GM18526 (cell line): ENCODE results near the gene DUSP3.

ENCODE experiments used
- POLR2A ChIP-seq: IDR thresholded peaks from 3 replicates; pipeline ENCODE4 v1.6.1; 2011; ENCODE audit not compliant: insufficient read length; ENCODE audit errors: extremely low read depth

DUSP3 gene

DNA sequence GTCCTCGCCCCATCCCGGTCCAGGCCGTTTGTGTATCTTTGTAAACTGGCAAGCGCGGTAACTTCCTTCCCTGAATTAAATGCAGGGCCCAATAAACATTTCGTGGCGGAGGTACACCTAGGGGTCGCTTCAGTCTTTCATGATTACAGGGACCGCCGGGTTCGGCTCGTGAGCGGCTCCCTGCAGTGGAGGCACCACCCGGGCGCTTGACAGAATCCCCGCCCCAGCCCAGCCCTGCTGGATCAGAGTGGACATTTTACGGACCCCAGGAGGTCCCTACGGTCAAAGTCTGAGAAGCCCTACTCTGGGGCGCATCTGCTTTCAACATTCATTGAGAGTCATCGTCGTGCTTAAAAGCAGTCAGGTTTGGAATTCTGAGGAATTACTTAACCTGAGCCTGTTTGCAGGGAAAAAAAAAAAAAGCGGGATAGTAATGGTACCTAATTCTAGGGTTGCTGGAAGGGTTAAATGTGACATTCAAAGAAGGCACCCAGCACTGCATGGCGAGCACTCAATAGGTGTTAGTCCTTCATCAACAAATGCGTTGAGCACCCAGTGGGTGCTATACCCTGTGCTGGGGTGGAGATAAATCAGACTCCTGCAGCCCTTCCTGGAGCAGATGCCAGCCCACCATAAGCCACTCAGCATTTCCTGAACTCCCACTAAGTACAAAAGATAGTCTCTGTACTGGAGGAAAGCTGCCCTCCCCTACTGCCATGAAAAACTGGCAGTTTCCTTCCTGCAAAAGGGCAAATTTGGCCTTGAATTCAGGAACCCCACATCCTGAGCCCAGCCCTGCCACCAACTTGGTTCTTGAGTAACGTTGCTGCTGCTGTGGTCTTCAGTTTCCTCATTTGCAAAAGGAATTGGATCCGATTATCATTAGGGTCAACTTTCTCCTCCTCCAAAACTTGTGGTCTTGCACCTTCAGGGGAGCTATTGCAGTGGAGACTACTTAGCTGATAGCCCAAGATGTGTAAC lies 658 bp upstream of the DUSP3 start:
- no peak for TF ChIP-seq POLR2A

DNA sequence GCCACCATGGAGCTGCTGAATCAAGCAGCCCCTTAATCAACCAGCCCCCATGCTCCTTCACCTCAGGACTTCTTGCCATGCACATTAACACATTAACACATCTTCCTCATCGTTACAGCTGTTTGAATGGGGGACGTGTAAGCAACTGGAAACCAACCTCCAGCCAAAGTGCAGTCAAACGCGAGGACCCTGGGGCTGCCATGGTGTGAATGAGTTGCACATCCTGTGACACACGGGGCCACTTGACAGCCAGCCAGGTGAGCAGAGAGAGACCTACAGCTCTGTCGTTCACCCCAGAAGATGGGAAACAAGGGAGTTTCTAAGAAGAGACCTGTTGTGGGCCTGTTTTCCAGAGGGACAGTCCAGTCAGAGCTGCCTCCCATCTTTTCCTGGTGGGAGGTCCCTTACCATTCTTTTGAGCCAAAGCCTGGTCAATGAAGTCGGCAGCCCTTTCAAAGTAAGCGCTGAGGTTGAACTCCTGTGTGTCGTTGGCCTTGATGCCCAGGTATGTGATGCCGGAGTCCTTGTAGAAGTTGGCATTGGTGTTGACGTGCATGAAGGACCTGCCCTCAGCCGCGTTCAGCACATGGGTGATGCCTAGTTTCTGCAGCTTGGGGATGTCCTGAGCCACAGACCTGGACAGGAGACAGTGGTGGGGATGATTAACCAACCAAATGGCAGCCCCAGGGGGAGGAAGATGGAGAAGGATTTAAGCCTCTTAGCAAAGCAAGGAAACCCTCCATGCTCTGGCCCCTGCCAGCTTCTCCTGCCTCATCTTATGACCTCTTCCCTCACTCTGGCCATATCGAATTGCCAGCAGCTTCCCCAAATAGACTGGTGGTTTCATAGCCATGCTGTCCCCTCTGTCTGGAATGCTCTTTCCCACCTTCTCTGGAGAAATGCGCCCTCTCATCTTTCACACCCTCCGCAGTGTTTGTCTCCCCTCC lies 4.2 kb downstream of the DUSP3 start:
- no peak for TF ChIP-seq POLR2A

DNA sequence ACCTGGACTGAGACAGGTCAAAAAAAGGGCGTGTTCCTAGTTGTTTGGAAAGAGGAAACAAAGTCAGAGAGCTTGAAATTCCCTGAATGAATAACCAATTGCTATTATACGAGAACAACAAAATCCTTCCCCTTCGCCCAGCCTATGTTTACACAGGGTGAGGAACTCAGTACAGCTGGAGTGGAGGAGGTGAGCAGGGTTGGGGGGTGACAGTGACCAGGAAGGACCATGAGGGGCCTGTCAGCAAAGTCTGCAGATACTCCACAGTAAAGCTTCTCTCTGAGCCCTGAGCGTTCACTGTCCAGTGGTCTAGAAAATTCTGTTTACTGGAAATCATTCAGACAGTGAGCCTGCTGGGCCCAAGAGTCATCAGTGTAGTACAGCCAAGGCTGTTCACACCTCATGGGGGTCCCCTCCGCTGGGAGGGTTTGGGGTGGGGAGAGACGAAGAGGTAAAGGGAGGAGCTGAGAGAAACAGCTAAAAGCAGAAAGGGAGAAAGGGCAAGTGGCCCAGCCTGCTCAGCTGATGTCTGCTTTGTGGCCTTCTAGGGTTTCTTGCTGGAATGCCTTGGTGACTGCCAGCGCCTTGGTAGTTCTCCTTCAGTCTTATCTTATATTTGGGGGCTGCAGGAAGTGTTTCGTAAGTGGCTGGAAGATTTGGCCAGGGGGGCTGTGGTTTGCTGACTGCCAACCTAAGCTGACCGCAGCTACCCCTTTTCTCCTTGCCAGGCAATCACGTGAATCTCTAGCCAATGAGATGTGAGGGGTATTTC lies 5.7 kb downstream of the DUSP3 start:
- no peak for TF ChIP-seq POLR2A

DNA sequence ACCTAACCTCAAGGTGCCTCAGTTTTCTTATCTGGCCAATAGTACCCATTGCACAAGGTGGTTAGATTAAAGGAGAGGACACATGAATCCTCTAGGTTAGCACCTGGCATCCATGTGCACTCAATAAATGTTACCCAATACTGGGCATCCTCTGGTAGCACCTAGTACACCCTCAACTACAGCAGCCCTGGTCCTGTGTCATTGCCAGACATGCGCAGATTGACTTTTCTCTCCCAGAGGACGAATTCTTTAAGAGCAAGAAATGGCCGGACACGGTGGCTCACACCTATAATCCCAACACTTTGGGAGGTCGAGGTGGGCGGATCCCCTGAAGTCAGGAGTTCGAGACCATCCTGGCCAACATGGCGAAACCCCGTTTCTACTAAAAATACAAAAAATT lies 7.3 kb downstream of the DUSP3 start:
- no peak for TF ChIP-seq POLR2A

DNA sequence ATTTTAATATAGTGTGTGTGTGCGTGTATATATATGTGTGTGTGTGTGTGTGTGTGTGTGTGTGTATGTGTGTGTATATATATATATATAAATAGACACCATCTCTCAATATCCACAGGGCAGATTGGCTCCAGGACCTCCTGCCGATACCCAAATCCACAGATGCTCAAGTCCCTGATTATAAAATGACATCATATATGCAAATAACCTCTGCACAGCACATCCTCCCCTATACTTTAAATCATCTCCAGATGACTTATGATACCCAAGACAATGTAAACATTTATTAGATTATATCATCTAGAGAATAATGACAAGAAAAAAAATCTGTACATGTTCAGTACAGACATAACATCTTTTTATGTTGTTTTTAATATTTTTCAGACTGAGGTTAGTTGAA lies 7.8 kb downstream of the DUSP3 start:
- no peak for TF ChIP-seq POLR2A

DNA sequence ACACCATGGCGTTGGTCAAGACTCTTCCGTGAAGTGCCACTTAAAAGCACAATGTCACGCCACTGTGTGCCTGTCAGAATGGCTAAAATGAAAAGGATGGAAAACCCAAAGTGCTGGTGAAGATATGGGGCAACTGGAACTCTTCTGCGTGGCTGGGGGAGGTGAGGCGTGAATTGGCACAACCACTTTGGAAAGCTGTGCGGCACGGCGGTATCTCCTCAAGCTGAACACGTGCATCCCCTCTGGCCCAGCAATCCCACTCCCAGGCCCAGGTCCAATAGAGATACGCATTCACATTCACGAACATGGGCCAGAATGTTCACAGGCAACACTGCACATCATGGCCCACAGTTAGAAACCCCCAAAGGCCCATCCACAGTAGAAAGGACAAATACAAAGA lies 8.9 kb downstream of the DUSP3 start:
- no peak for TF ChIP-seq POLR2A

DNA sequence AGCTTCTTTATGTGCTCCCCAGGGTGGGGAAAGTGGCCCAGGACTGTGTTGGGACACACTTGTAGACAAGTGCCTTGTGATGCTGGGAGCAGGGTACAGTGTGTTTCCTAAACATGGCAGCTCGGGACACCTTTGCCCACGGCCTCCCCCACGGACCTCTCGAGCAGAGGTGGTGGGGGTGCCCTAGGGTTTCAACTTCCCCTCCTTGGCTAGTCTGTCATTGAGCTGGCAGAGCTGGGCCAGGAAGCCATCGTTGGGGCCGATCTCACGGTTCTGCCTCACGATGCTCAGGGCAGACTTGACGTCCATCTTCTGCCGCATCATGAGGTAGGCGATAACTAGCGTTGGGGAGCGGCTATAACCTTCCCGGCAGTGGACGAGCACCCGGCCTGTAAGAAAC lies 9.4 kb downstream of the DUSP3 start:
- no peak for TF ChIP-seq POLR2A

DNA sequence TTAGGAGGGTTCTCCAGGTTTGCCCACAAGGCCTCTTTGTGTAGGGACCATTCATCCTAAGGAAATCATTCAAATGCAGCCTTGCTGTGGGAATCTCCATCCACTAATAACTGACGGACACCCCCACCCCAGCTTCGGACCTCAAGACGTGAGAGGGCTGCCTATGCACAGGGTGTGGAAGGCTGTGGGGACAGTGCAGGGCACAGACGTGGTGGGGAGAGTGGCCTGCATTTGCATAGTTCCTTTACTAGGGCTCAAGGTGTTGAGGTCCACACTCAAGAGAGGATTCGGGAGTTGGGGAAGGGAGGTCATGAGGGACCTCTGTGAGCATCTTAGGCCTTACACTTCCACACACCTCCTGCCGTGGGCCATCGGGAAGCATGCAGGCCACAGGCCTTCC lies 9.8 kb downstream of the DUSP3 start:
- TF ChIP-seq POLR2A = no peak

DNA sequence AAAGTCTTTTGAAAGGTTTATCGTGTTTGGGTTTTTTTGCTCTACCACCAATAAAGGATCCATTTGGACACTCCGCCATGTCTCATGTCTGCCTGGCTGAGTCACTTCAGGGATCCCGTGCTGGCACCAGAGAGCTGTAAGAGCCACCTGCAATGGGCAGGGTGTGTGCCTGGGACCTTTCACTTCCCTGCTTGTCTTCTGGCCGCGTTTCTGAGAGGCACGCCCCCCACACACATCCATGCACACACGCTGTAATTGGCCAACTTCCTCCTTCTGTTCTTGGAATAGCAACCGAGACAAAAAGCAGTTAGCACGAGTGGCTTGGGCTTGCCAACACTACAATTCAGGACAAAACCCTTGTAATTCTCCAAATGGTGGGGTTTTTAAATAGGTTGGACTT lies 10.4 kb downstream of the DUSP3 start:
- TF ChIP-seq POLR2A = no peak

DNA sequence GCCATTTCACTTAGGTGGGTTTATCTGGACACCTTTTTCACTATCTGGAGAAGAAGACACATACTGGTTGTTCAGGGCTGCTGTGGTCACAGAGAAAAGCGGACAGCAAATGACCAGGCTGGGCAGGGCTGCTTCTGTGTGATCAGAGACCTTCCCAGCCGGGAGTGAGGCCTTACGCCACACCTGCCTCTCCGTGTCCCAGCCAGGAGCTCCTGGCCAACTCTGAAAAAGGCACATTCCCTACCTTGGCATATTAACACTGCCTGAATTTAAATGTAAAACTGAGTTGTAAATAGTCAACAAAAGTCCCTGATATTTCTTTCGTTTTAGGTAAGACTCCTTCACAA lies 11.1 kb downstream of the DUSP3 start:
- TF ChIP-seq POLR2A = no peak

DNA sequence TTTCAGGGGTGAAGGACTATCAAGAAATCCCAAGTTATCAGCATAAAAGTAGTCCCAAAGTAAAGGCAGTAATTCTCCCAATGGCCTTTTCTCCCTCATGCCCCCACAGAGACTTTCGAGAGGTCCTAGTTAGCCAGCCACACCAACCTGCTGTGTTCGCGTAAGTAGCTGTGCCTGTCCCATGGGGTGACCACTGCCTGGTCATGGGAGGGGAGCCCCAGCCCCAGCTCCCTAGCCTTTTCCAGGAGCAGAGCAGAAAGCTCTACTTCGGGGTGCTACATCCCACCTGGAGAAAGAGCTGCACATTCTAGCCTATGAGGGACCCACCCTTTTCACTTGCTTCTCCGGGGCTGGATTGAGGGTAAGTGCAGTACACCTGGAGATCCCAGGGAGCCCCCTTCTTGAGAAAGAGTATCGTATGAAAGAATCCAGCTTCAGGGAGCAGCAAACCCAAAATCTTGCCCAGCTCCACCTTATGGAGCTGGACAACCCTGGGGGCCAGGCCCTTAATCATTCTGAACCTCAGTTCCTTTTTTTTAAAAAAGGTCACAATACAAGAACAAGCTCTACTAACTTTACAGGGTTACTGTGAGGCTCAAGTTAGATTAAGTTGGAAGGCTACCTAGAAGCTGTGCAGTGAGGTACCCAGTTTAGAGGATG lies 11.6 kb downstream of the DUSP3 start:
- no peak for TF ChIP-seq POLR2A

DNA sequence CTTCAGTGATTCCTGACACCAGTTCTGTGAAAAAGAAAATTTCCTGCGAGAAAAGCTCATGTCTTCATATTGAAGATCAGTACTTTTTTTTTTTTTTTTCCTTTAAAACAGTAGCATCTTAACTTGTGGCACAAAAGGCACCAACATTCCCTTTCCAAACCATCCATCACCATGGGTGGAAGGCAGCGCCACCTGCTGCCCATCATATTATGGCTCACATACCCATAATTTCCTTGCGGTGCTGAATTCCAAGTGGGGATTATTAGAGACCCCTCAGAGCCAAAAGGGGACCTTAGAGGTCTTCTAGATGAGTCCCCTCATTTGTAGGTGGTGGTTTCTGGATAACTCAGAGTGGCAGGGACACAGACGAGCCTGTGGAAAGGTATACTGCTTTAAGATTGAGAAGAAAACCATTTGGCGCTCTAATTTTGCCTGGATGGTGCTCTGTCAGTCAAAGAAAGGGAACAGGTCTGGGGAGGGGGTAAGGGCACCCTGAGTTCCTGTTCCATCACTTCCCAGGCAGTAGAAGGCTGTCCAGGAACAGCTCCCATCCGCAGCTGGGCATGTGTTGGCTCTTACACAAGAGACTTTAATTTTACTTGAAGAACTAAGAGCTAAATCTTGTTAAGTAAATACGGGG lies 12.2 kb downstream of the DUSP3 start:
- no peak for TF ChIP-seq POLR2A

DNA sequence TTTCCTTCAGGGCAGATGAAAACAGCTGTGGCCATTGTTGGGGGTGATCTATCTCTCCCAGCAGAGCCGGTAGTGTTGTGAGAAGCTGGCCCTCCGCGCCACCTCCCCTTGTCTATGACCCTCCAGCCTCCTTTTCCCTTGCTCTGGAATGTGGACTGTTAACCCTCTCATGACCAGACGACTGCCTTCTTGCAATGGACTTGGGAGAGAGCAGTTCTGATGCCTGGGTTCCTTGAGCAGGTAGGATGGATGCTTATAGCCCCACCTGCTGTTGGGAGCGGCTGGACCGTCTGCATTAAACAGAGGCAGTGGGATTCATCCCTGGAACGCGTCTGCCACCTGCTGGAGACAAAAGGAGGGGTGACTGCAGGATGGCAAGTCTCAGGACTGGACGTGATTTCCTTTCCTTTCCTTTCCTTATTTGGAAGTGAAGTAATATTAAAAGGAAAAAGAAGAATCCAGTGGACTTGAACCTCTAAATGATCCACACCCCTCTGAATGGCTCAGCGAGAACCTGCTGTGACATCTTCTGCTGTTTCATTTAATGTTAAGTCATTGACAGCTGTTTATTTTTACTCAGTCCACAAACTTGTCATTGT lies 18.4 kb downstream of the DUSP3 start:
- TF ChIP-seq POLR2A = no peak

DNA sequence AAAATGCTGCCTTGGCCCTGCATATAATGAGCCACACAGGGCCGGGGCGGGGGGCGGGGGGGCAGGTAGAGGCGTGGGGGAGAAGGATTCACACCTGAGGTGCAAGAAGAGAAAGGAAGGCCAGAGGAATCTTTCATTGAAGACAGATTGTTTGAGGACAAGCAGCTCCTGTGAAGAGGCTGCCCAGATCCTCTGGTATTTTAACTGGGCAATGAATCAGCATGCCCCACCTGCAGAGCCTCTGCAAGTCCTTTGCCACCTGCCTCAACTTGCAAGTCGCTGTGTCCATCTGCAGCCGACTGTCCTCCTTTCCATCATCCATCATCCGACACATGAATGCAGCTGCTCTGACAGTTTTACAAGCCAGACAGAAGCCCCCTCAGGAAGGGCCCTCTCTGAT lies 18.9 kb downstream of the DUSP3 start:
- TF ChIP-seq POLR2A = no peak
